HCT116 (cell line): ENCODE results near the gene TACR2. TPM values are rescaled to one million over a fixed set of nuclear protein-coding genes. Genes with fewer than 3 reads are reported as not detected.
A peak's percentile ranks its signal among the peaks of the same experiment; 100 is the strongest.

ENCODE experiments used
- ATAC-seq: fragments of 200-7000 bp; cut with Tn5 transposase; 2 replicates; pipeline ENCODE4 v1.9.1; 2020; ENCODE audit warnings: mild to moderate bottlenecking, moderate library complexity
- Bru-seq: library from RNA; stranded (reverse); fragments of 400-500 nt; gene quantifications from one replicate; lab custom pipeline; 2021; lab: Mats Ljungman, UMichigan
- BruChase-seq, 2 experiments: library from RNA; stranded (reverse); fragments of 400-500 nt; gene quantifications; one replicate each; lab custom pipeline; 2021; lab: Mats Ljungman, UMichigan
- BruUV-seq: library from RNA; stranded (reverse); fragments of 400-500 nt; replicated peaks from 2 replicates; lab custom pipeline; 2021; lab: Mats Ljungman, UMichigan
- CTCF ChIA-PET: fragments of 300-600 bp; sonication (Branson Sonifier 250); formaldehyde crosslinking; loops from one replicate; lab custom pipeline; 2021; ENCODE audit warnings: antibody characterized with exemption; lab: Charles Lee
- POLR2A ChIA-PET: fragments of 300-600, 350-600 bp; sonication (Branson Sonifier 250); formaldehyde crosslinking; loops from one replicate; lab custom pipeline; 2021; ENCODE audit warnings: antibody characterized with exemption; lab: Charles Lee
- RAD21 ChIA-PET, 2 experiments: fragments of 300-600 bp; sonication (Branson Sonifier 250); formaldehyde crosslinking; loops; one replicate each; lab custom pipeline; 2023; ENCODE audit warnings: low total read pairs in 2 of 2; ENCODE audit not compliant: uncharacterized antibody in 2 of 2, unreplicated experiment in 2 of 2, low non-redundant PET in 1 of 2; lab: Charles Lee
- DNase-seq: peaks from one replicate; pipeline ENCODE4 v3.0.0-alpha.2; 2010; ENCODE audit warnings: low read depth, low spot score
- H2AFZ ChIP-seq: fragments of 200-600 bp; shearing (Covaris generic), sonication (generic); 2 replicates; pipeline ENCODE4 v1.6.1; 2017; ENCODE audit warnings: low read depth, mixed run types, mixed read lengths, antibody characterized with exemption, low read length; ENCODE audit not compliant: poor library complexity, severe bottlenecking
- H3K27ac ChIP-seq: 2 replicates; pipeline ENCODE4 v1.5.1; 2012; ENCODE audit warnings: low read depth, low read length
- H3K27me3 ChIP-seq: fragments of 200-600 bp; sonication (generic); 2 replicates; pipeline ENCODE4 v1.6.1; 2016; ENCODE audit warnings: mixed run types, low read length, mixed read lengths; ENCODE audit not compliant: insufficient read depth
- H3K36me3 ChIP-seq, 2 experiments: fragments of 200-500 bp in 1 of 2; fragments of 200-600 bp in 1 of 2; sonication (Bioruptor generic) in 1 of 2; sonication (generic) in 1 of 2; 2 replicates each; pipeline versions ENCODE4 v1.5.1 to v1.6.1; 2014 to 2016; ENCODE audit warnings: low read length in 2 of 2, inconsistent platforms in 1 of 2, mixed read lengths in 1 of 2, mixed run types in 1 of 2; ENCODE audit not compliant: insufficient read depth in 2 of 2, control insufficient read depth in 1 of 2
- H3K4me1 ChIP-seq, 2 experiments: fragments of 200-600 bp in 1 of 2; sonication (generic) in 1 of 2; 2 replicates each; pipeline versions ENCODE4 v1.5.1 to v1.6.1; 2012 to 2017; ENCODE audit warnings: low read length in 2 of 2, inconsistent platforms in 1 of 2, mild to moderate bottlenecking in 1 of 2, mixed read lengths in 1 of 2, mixed run types in 1 of 2, moderate library complexity in 1 of 2; ENCODE audit not compliant: insufficient read depth in 2 of 2, control insufficient read depth in 1 of 2
- H3K4me2 ChIP-seq: fragments of 200-600 bp; sonication (generic); 2 replicates; pipeline ENCODE4 v1.6.1; 2017; ENCODE audit warnings: mixed run types, low read length, mixed read lengths
- H3K4me3 ChIP-seq, 2 experiments: fragments of 200-600 bp in 1 of 2; sonication (generic) in 1 of 2; replicated peaks in 1 of 2; 2 replicates each; pipeline ENCODE4 v1.5.1; 2011 to 2016; ENCODE audit warnings: low read length in 2 of 2, control low read depth in 1 of 2, low read depth in 1 of 2, mild to moderate bottlenecking in 1 of 2, mixed read lengths in 1 of 2, mixed run types in 1 of 2
- H3K79me2 ChIP-seq: fragments of 200-600 bp; sonication (generic); 2 replicates; pipeline ENCODE4 v1.6.1; 2017; ENCODE audit warnings: mild to moderate bottlenecking, mixed run types, low read length, moderate library complexity, mixed read lengths; ENCODE audit not compliant: insufficient read depth
- H3K9ac ChIP-seq: fragments of 200-600 bp; sonication (generic); 2 replicates; pipeline ENCODE4 v1.6.1; 2016; ENCODE audit warnings: low read length, mixed read lengths
- H3K9me2 ChIP-seq: fragments of 200-600 bp; sonication (generic), shearing (Covaris generic); 2 replicates; pipeline ENCODE4 v1.6.1; 2017; ENCODE audit warnings: mixed run types, mild to moderate bottlenecking, moderate library complexity; ENCODE audit not compliant: insufficient read depth
- H3K9me3 ChIP-seq, 2 experiments: fragments of 200-500 bp in 1 of 2; fragments of 200-600 bp in 1 of 2; sonication (Bioruptor generic) in 1 of 2; sonication (generic) in 1 of 2; 2 replicates each; pipeline ENCODE4 v1.6.1; 2014 to 2017; ENCODE audit warnings: low read length in 2 of 2, mixed read lengths in 2 of 2, inconsistent platforms in 1 of 2, low read depth in 1 of 2, mild to moderate bottlenecking in 1 of 2, mixed run types in 1 of 2, moderate library complexity in 1 of 2; ENCODE audit not compliant: control insufficient read depth in 1 of 2, insufficient read depth in 1 of 2
- H4K20me1 ChIP-seq: fragments of 200-600 bp; sonication (generic), shearing (Covaris generic); 2 replicates; pipeline ENCODE4 v1.6.1; 2017; ENCODE audit warnings: mixed run types, mild to moderate bottlenecking, moderate library complexity; ENCODE audit not compliant: insufficient read depth
- CEBPB ChIP-seq: IDR thresholded peaks from 2 replicates; pipeline ENCODE4 v1.6.1; 2012; ENCODE audit warnings: low read depth
- ELF1 ChIP-seq: IDR thresholded peaks from 2 replicates; pipeline ENCODE4 v1.6.1; 2012; ENCODE audit warnings: low read depth, borderline replicate concordance
- FOSL1 ChIP-seq: IDR thresholded peaks from 2 replicates; pipeline ENCODE4 v1.6.1; 2012; ENCODE audit warnings: low read depth
- JUND ChIP-seq: IDR thresholded peaks from 2 replicates; pipeline ENCODE4 v1.6.1; 2012
- POLR2A ChIP-seq: IDR thresholded peaks from 2 replicates; pipeline ENCODE4 v1.7.0; 2011; ENCODE audit warnings: borderline replicate concordance; ENCODE audit not compliant: insufficient read depth, insufficient read length; ENCODE audit errors: extremely low read depth
- SIN3A ChIP-seq: IDR thresholded peaks from 2 replicates; pipeline ENCODE4 v1.6.1; 2012; ENCODE audit warnings: low read depth
- SRF ChIP-seq: IDR thresholded peaks from 2 replicates; pipeline ENCODE4 v1.6.1; 2012; ENCODE audit warnings: low read depth
- ZFX ChIP-seq: fragments of 450-650 bp; IDR thresholded peaks from 2 replicates; pipeline ENCODE4 v1.6.1; 2017
- intact Hi-C: fragments of 100-400 bp; cut with micrococcal nuclease; formaldehyde crosslinking; loops from 2 replicates; pipeline ENCODE4 v1.10.0; 2022
- long read RNA-seq: library from polyadenylated mRNA; unstranded; transcript quantifications from one replicate; pipeline ENCODE4 v2.0.0, GENCODE V29; 2021; ENCODE audit not compliant: unreplicated experiment
- polyA plus RNA-seq: library from polyadenylated mRNA; unstranded; fragments of >200 nt; gene quantifications from 2 replicates; pipeline ENCODE4 v1.2.1, GENCODE V29; 2012; ENCODE audit warnings: missing spikeins
- total RNA-seq: library from RNA; stranded (reverse); gene quantifications from one replicate; pipeline ENCODE4 v1.2.1, GENCODE V29; 2021; ENCODE audit not compliant: unreplicated experiment
- TF ChIP-seq, protein P1 (sequence below), 3 experiments: fragments of 200-600 bp in 1 of 3; sonication (generic) in 1 of 3; IDR thresholded peaks in 2 of 3; conservative IDR thresholded peaks in 1 of 3; 2 replicates each; pipeline ENCODE4 v1.5.1; 2012 to 2017; ENCODE audit warnings: low read depth in 2 of 3, low read length in 2 of 3, antibody characterized with exemption in 1 of 3, borderline replicate concordance in 1 of 3, control low read depth in 1 of 3, mild to moderate bottlenecking in 1 of 3, mixed read lengths in 1 of 3, mixed run types in 1 of 3, moderate library complexity in 1 of 3; ENCODE audit not compliant: insufficient read depth in 1 of 3
- TF ChIP-seq, protein P2 (sequence below): IDR thresholded peaks from 2 replicates; pipeline ENCODE4 v1.6.1; 2011; ENCODE audit warnings: mild to moderate bottlenecking, low read length, moderate library complexity; ENCODE audit not compliant: insufficient replicate concordance; ENCODE audit errors: extremely low read depth
- TF ChIP-seq, protein P3 (sequence below): IDR thresholded peaks from 2 replicates; pipeline ENCODE4 v1.6.1; 2012; ENCODE audit warnings: low read depth

The TACR2 gene
- not detected for total RNA-seq
- polyA plus RNA-seq, result 0.09 and 0.14 TPM in 2 replicates
- percentile 11 among the genes with signal in this experiment for Bru-seq, nascent RNA
- BruChase-seq, experiment 1, labeled RNA remaining after a 6-hour chase, result not detected
- not detected for BruChase-seq, experiment 2, labeled RNA remaining after a 2-hour chase
- long read RNA-seq, result 0 reads

DNA sequence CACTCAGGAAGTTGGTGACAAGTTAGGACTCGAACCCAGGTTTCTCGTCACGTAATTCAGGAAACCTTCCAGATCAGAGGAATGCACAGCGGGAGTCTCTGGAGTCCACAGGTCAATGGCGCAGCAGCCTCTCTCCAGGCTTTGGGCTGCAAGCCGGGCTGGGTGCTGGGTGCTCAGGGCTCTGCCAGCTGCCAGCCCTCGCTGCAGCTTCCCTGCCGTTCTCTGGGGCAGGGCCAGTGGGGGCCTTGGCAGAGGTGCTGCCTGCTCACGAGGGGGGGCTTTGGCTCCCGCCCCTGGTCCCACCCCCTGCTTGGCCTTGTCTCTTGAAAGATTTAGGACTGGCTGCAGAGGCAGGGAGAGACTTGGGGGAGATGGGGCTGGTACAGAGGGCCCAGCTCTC is at the start of gene TACR2:
TSS of gene TACR2 (minus strand) at position 224 of the 400 bp plus-strand sequence. CDS start 595 bp downstream, outside the sequence.
- Histone ChIP-seq H3K4me2 (no peak within 1 kb of the TSS), H3K27me3 (no peaks in the 10 kb centered on the region), H3K4me1 (peaks cover 3 to 15% of the 10 kb centered on the region in 2 experiments; a peak in 2 of 4 replicates), H3K4me3 (no peak within 1 kb of the TSS), H3K9me2 (no peaks in the 10 kb centered on the region), H2AFZ (no peak within 1 kb of the TSS), H3K36me3 (no peaks in the 10 kb centered on the region), H3K27ac (no peak within 1 kb of the TSS), H3K9me3 (no peaks in the 10 kb centered on the region), H4K20me1 (no peaks in the 10 kb centered on the region), H3K9ac (no peak within 1 kb of the TSS), H3K79me2 (no peaks in the 10 kb centered on the region)
- CTCF ChIA-PET, result interaction anchor here (1.4 kb wide), 1 partner anchor 8 kb away, joined by 3 read pairs; no protein-coding TSS in a partner anchor
- DNase-seq, result no peak
- ATAC-seq, result no peak
- RAD21 ChIA-PET, result no interaction called here
- TF ChIP-seq FOSL1, result no peak
- no peak for TF ChIP-seq SIN3A
- TF ChIP-seq JUND, result no peak
- TF ChIP-seq, protein P1, sequence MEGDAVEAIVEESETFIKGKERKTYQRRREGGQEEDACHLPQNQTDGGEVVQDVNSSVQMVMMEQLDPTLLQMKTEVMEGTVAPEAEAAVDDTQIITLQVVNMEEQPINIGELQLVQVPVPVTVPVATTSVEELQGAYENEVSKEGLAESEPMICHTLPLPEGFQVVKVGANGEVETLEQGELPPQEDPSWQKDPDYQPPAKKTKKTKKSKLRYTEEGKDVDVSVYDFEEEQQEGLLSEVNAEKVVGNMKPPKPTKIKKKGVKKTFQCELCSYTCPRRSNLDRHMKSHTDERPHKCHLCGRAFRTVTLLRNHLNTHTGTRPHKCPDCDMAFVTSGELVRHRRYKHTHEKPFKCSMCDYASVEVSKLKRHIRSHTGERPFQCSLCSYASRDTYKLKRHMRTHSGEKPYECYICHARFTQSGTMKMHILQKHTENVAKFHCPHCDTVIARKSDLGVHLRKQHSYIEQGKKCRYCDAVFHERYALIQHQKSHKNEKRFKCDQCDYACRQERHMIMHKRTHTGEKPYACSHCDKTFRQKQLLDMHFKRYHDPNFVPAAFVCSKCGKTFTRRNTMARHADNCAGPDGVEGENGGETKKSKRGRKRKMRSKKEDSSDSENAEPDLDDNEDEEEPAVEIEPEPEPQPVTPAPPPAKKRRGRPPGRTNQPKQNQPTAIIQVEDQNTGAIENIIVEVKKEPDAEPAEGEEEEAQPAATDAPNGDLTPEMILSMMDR (IDR thresholded peaks at IDR 0.05 in 2 of 3, conservative IDR thresholded peaks at IDR 0.05 in 1 of 3; ENCODE audit: borderline replicate concordance in 1 of 3, insufficient read depth in 1 of 3, low read depth in 2 of 3, low read length in 2 of 3), result no peak
- TF ChIP-seq, protein P2, sequence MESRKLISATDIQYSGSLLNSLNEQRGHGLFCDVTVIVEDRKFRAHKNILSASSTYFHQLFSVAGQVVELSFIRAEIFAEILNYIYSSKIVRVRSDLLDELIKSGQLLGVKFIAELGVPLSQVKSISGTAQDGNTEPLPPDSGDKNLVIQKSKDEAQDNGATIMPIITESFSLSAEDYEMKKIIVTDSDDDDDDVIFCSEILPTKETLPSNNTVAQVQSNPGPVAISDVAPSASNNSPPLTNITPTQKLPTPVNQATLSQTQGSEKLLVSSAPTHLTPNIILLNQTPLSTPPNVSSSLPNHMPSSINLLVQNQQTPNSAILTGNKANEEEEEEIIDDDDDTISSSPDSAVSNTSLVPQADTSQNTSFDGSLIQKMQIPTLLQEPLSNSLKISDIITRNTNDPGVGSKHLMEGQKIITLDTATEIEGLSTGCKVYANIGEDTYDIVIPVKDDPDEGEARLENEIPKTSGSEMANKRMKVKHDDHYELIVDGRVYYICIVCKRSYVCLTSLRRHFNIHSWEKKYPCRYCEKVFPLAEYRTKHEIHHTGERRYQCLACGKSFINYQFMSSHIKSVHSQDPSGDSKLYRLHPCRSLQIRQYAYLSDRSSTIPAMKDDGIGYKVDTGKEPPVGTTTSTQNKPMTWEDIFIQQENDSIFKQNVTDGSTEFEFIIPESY, result no peak
- no peak for TF ChIP-seq SRF
- TF ChIP-seq ZFX, result no peak
- TF ChIP-seq, protein P3, sequence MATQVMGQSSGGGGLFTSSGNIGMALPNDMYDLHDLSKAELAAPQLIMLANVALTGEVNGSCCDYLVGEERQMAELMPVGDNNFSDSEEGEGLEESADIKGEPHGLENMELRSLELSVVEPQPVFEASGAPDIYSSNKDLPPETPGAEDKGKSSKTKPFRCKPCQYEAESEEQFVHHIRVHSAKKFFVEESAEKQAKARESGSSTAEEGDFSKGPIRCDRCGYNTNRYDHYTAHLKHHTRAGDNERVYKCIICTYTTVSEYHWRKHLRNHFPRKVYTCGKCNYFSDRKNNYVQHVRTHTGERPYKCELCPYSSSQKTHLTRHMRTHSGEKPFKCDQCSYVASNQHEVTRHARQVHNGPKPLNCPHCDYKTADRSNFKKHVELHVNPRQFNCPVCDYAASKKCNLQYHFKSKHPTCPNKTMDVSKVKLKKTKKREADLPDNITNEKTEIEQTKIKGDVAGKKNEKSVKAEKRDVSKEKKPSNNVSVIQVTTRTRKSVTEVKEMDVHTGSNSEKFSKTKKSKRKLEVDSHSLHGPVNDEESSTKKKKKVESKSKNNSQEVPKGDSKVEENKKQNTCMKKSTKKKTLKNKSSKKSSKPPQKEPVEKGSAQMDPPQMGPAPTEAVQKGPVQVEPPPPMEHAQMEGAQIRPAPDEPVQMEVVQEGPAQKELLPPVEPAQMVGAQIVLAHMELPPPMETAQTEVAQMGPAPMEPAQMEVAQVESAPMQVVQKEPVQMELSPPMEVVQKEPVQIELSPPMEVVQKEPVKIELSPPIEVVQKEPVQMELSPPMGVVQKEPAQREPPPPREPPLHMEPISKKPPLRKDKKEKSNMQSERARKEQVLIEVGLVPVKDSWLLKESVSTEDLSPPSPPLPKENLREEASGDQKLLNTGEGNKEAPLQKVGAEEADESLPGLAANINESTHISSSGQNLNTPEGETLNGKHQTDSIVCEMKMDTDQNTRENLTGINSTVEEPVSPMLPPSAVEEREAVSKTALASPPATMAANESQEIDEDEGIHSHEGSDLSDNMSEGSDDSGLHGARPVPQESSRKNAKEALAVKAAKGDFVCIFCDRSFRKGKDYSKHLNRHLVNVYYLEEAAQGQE, result no peak
- TF ChIP-seq ELF1, result no peak
- TF ChIP-seq POLR2A, result no peak
- no peak for TF ChIP-seq CEBPB
- no TSS peak for BruUV-seq
- intact Hi-C loops, result no loop called here
- POLR2A ChIA-PET, result no interaction called here
